ENCODE results near the gene RGS5.
"Not testable (repeated sequence)": the region's sequence is repeated elsewhere in the genome, so short reads cannot be mapped to it uniquely, and the experiment has no call there.

The RGS5 gene, protein sequence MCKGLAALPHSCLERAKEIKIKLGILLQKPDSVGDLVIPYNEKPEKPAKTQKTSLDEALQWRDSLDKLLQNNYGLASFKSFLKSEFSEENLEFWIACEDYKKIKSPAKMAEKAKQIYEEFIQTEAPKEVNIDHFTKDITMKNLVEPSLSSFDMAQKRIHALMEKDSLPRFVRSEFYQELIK

GRCh38 chr1:163202833-163203451 is at the start of gene RGS5:
TSS of gene RGS5 (minus strand) at chr1:163202916. CDS start at chr1:163202835, 81 bp downstream.
- DNase-seq = no peak

DNA sequence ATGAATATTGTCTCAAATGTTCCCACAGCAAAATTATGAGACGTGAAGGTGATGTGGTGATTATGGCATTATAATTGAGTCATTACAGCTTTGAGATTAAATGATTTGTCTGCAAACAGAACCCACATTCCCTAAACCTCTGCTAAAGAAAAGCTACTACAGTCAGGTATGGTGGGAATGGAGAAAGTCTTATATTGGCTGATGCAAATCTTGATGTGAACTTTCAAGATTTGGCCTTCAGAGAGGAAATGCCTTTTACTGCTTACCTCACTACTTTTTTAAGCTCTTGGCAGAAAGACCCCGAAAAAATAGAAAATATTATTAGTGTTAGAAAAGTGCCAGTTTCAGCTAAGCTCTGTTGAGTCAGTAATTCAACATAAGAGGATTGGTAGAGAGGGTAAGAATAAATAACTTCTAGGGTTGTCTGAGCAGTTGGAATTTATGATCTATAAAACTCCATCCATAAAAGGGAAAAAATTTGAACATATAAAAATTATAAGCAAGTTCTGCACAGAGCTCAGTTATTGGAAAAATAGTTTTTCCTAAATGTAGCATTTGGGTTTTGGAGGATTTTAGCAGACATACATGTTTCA is 47.8 kb upstream of the RGS5 start:
- no peak for DNase-seq

GRCh38 chr1:163248064-163248463 is 45.3 kb upstream of the RGS5 start:
- no peak for DNase-seq

DNA sequence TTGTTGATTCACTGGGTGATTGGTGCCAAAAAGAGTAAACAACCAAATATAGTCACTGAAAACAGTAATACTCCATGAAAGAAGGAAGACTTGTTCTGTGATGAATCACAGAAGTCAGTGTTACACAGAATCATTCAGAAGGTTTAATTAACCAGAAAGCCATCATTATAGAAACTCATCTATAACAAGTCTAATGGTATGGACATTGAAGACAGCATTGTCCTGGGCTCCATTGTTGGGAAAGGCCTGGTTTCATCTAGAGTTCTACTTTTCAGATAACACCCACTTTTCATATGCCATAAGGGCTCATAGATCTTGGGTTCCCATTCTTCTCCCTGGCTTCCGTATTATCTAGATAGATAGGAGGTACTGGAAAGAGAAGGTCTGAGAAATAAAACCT is 41.9 kb upstream of the RGS5 start:
- not testable (repeated sequence) for DNase-seq

DNA sequence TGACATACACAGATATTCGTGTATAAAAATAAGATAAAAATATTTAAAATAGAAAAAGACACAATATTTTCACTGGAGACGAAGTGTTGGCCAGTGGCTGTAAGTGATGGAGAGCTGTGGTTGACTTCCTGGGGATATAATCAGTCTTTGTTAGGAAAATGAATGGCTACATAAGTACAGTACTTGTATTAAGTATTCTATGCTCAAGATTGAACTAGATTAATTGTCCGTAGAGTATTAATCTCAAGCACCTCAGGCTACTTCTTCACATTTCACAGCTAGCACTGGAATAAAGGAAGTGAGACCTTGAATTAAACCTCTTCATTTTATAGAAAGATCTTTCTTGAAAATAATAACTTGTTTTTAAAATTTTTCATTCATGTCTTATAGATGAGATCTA is 39.0 kb upstream of the RGS5 start:
- no peak for DNase-seq

DNA sequence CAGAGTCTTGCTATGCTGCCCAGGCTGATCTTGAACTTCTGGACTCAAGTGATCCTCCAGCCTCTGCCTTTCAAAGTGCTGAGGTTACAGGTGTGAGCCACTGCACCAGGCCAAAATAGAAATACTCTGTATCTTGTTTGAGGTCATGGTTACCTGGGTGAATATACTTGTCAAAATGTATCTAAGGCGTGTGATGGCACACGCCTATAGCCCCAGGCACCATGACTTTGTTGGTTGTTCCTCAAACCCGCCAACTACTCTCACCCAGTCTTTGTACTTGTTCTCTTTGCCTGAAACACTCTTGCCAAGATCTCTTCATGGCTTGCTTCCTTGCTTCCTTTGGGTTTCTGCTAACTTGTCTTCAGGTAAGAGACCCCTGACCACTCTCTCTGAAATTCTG is 38.0 kb upstream of the RGS5 start:
- no peak for DNase-seq

GRCh38 chr1:163233643-163234042 is 30.9 kb upstream of the RGS5 start:
- DNase-seq = not testable (repeated sequence)

DNA sequence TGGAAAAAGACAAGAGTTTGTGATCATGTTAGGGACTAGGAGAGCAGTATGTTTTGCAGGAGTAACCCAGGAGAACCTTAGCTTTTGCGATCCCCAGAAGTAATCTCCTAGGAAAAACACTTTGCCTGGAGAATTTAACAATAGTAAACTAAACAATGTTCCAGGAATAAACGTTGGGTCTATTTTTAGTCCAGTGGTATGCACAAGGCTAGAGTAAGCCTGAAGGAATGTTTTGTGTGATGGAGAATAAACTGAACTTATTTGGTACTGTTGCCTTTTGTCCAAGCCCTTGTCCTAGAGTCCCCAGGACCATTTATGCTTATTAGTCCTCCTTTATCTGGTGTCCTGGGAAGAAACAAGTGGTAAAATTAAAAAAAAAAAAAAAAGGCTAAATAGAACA is 28.7 kb upstream of the RGS5 start:
- DNase-seq = no peak

- DNase-seq = no peak
Measured at GRCh38 chr1:163230827-163231226, 28.1 kb upstream of the RGS5 start.

DNA sequence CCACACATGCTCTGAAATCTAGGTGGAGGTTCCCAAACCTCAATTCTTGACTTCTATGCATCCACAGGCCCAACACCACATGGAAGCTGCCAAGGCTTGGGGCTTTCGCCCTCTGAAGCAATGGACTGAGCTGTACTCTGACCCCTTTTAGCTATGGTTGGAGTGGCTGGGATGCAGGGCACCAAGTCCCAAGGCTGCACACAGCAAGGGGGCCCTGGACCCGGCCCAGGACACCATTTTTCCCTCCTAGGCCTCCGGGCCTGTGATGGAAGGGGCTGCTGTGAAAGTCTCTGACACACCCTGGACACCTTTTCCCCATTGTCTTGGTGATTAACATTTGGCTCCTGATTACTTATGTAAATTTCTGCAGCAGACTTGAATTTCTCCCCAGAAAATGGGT is 25.6 kb upstream of the RGS5 start:
- DNase-seq = not testable (repeated sequence)

DNA sequence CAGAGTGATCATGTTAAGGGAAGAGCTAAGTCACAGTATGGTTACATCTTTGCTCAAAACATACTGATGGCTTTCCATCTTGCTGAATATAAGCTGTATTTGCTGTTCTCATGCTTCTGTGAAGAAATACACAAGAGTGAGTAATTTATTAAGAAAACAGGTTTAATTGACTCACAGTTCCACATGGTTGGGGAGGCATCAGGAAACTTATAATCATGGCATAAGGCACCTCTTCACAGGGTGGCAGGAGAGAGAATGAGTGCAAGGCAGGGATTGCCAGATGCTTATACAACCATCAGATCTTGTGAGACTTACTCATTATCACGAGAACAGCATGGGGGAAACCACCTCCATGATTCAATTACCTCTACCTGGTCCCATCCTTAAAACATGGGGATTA is 24.4 kb upstream of the RGS5 start:
- DNase-seq = no peak

GRCh38 chr1:163213626-163214025 is 10.9 kb upstream of the RGS5 start:
- no peak for DNase-seq

- no peak for DNase-seq
Measured at GRCh38 chr1:163211667-163212066, 9.0 kb upstream of the RGS5 start.

DNA sequence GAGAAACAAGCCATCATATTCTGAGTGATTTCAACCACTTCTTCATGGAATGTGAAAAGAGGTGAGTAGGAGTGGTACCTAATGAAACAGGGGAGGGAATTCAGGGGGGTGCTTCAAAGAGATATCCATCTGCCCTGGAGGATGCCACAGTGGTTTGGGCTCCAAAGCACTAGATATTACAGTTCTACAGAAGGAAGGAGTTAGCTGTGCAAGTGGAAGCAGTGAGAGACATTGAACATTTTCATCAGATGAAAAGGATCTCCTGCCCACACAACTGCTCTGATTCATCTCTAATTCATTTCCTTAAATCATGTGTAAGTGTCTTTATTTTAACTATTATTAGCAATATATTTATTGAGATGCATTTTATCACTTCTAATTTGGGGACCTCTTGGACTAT is 2.8 kb upstream of the RGS5 start:
- no peak for DNase-seq

DNA sequence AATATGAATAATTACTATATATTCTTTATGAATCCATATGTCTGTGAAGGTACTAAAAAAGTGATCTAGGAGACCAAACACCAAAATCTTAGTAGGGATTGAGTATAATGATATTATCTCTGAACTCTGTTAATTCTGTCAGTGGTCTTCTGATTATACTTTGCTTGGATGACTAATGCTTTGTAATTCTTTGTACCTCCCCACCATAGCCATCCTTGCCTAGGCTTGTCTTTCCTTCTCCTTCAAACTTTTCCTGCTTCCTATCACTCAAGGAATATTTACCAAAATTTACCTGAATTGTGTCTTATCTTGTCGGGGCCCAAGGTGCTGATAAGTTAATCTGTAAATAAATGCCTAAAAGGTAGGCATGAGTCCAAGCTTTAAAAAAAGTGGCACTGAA is 845 bp upstream of the RGS5 start:
- DNase-seq = no peak

DNA sequence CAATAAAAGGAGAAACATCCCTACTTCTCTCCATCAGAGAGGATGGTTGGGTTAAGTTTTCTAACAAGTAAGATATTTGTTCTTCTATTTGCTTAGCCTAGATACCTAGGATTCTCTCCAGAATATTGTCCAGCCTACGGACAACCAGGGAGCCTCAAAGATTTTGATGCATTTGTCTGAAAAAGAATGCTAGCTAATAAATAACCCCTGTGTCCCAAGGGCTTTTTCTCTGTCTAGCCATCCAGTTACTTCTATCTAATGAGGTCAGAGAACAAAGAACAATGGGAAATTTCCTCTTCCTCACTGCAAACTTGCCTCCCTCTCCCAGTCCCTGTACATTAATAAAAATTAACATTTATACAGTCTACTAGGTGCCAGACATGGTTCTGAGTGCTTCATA is 810 bp downstream of the RGS5 start:
- DNase-seq = no peak

- no peak for DNase-seq
Measured at GRCh38 chr1:163197022-163197421, 5.7 kb downstream of the RGS5 start.

DNA sequence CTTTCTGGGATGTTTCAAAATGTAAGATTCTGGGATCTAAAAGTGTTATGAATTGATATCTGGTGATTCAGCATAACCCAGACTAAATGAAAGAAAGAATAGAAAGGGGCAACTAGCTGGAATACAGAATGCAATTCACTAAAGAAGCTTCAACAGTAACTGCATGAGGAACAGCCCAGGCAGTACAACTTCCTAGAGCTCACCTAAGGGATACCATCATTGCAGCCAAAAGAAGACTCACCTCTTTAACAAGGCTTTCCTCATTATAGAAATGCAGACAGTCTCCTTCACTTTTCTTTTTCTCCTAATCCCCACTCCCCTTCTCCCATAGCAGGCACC is 6.3 kb downstream of the RGS5 start:
- no peak for DNase-seq

DNA sequence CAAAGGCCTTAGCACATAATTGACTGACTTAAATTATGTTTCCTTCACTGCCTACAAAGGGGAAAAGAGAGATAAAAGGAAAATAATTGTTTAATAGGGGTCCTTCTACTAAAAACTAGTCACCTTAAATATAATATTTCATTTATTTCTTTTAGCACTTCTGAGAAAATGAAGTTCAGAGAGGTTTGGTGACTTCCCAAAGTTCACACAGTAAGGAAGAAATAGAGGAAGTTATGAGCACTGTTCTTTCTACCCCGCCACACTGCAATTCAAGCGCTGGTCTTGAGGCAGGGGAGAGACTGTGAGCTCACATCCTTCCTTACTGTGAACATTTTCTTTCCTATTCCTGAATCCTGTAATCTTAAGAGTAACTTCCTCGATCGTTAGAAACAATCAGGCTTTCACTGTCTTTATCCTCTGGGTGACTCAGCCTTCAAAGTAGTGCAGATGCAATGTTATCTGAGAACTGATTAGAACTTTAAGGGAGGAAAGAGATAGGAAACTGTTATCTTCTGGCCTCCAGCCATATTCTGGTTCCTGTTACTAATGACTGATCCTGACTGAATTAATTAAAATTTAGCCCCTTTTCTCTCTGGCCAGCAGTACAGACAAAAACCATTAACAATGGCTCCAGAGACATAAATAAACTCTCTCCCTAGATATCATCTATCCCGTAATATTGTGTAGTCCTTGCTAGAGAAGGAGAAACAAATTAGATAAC is 6.8 kb downstream of the RGS5 start:
- DNase-seq = no peak

- no peak for DNase-seq
Measured at GRCh38 chr1:163191301-163191700, 11.4 kb downstream of the RGS5 start.

GRCh38 chr1:163188947-163189346 is 13.8 kb downstream of the RGS5 start:
- no peak for DNase-seq

DNA sequence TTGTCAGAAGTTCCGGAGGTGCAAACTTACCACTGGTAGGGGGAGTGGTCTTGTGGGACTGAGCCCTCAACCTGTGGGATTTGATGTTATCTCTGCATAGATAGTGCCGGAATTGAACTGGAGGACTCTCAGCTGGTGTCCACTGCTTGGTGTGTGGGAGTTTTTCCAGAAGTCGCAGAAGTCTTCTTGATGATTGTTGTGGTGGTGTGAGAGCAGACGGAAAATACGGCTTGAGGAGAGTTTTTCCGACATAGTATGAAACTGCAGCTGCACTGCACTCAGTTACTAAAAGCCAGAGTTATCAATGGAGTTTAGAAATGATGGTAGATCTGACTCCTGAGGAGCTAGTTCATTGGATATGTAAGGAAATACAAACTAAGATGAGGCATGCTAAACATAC is 14.9 kb downstream of the RGS5 start:
- DNase-seq = no peak

DNA sequence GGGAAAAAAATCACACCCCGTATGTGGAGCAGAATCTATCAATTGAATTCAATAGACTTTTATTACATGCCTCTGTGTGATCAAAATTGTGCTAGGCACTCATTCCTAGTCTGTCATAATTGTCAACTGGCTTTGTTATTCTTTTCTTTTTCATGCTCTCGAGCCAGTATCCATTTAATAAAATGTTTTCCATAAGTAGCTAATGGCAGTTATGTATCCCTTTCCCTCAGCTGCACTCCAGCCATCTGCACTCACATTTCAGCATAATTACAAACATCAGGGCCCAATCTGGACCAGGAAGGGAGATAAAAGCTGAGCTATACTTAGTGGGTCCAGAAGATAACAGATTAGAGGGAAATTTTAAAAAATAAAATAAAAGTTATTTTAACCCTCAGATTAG is 15.9 kb downstream of the RGS5 start:
- no peak for DNase-seq

- no peak for DNase-seq
Measured at GRCh38 chr1:163182330-163182949, 20.3 kb downstream of the RGS5 start.

All from NCI-H510A (cell line).